GM21447 (cell line): ENCODE data around the gene TCF3.

ENCODE experiments used
- ATAC-seq: cut with Tn5 transposase; IDR thresholded peaks from one replicate; pipeline ENCODE4 v1.9.1; 2021; ENCODE audit not compliant: unreplicated experiment

The TCF3 gene

GRCh38 chr19:1590641-1591397 is 61.6 kb downstream of the TCF3 start:
- no peak for ATAC-seq

GRCh38 chr19:1587872-1588271 is 64.5 kb downstream of the TCF3 start:
- no peak for ATAC-seq

GRCh38 chr19:1585243-1585580 is 67.2 kb downstream of the TCF3 start:
- ATAC-seq: no peak

GRCh38 chr19:1584500-1585242 is 67.7 kb downstream of the TCF3 start:
- ATAC-seq: no peak

GRCh38 chr19:1582201-1582600 is 70.2 kb downstream of the TCF3 start:
- ATAC-seq: no peak

GRCh38 chr19:1580957-1581356 is 71.5 kb downstream of the TCF3 start:
- no peak for ATAC-seq

- ATAC-seq: no peak
Measured at GRCh38 chr19:1580382-1580781, 72.0 kb downstream of the TCF3 start.

GRCh38 chr19:1579222-1579621 is 73.2 kb downstream of the TCF3 start:
- no peak for ATAC-seq

- ATAC-seq: no peak
Measured at GRCh38 chr19:1577929-1578618, 74.3 kb downstream of the TCF3 start.

- ATAC-seq: no peak
Measured at GRCh38 chr19:1577090-1577928, 75.1 kb downstream of the TCF3 start.

GRCh38 chr19:1576242-1577089 is 75.9 kb downstream of the TCF3 start:
- no peak for ATAC-seq

GRCh38 chr19:1575323-1576241 is 76.8 kb downstream of the TCF3 start:
- ATAC-seq: no peak

- ATAC-seq: no peak
Measured at GRCh38 chr19:1574354-1575136, 77.9 kb downstream of the TCF3 start.

GRCh38 chr19:1572795-1573194 is 79.6 kb downstream of the TCF3 start:
- no peak for ATAC-seq

- no peak for ATAC-seq
Measured at GRCh38 chr19:1571358-1571757, 81.1 kb downstream of the TCF3 start.

GRCh38 chr19:1570836-1571235 is 81.6 kb downstream of the TCF3 start:
- no peak for ATAC-seq

- no peak for ATAC-seq
Measured at GRCh38 chr19:1569997-1570396, 82.4 kb downstream of the TCF3 start.

GRCh38 chr19:1568320-1569019 is 83.9 kb downstream of the TCF3 start, which contains the start of gene MEX3D:
MEX3D (minus strand) TSS chr19:1568325; CDS start chr19:1568058, 267 bp downstream.
- ATAC-seq: peak; percentile 60
